IMR-90 (cell line): ENCODE data around the gene NAT8.
"Not testable (repeated sequence)": the region's sequence is repeated elsewhere in the genome, so short reads cannot be mapped to it uniquely, and the experiment has no call there.

Experiments used
- CTCF ChIP-seq: conservative IDR thresholded peaks from 2 replicates; pipeline ENCODE4 v1.5.1; 2012; ENCODE audit warnings: mild to moderate bottlenecking, low read depth, low read length, improper control_type of control experiment
- FOS ChIP-seq: fragments of 150-350 bp; IDR thresholded peaks from 2 replicates; pipeline ENCODE4 v1.6.1; 2016; ENCODE audit warnings: low read depth, low read length
- MAZ ChIP-seq: IDR thresholded peaks from 2 replicates; pipeline ENCODE4 v1.6.1; 2012; ENCODE audit warnings: low read depth, mild to moderate bottlenecking, low read length, improper control_type of control experiment, moderate library complexity, borderline replicate concordance
- MXI1 ChIP-seq: IDR thresholded peaks from 2 replicates; pipeline ENCODE4 v1.6.1; 2012; ENCODE audit warnings: low read depth, mild to moderate bottlenecking, low read length, moderate library complexity, borderline replicate concordance
- POLR2A ChIP-seq: IDR thresholded peaks from 2 replicates; pipeline ENCODE4 v1.6.1; 2012; ENCODE audit warnings: mild to moderate bottlenecking, low read depth, low read length
- RFX5 ChIP-seq: IDR thresholded peaks from 2 replicates; pipeline ENCODE4 v1.8.0; 2012; ENCODE audit warnings: low read depth, mild to moderate bottlenecking, low read length, moderate library complexity

- not testable (repeated sequence) for TF ChIP-seq MXI1, FOS, CTCF, POLR2A, RFX5, MAZ
Measured at GRCh38 chr2:73684905-73685304, 42.7 kb upstream of the NAT8 start.
